GM19452 (cell line): ENCODE results near the gene LRP1B.
"Not testable (repeated sequence)": the region's sequence is repeated elsewhere in the genome, so short reads cannot be mapped to it uniquely, and the experiment has no call there.

Experiments used
- ATAC-seq: cut with Tn5 transposase; IDR thresholded peaks from one replicate; pipeline ENCODE4 v1.9.1; 2021; ENCODE audit not compliant: unreplicated experiment

LRP1B gene

DNA sequence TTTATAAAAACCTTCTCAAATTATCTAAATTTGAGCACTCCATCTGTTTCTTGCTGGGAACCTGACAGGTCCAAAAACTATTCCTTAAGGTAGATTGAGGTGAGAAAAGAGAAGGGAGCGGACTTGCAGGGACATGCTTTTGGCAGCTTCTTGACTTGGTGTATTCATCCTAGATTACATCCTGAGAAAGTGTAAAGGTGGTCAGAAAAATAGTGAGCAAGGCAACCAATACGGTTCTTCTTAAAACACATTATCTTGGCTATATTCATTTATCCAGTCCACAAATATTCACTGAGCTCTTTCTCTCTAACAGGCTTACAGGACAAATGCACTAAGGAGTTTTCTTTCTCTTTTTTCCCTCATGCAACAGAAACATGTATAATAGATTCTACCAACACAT, 230.0 kb downstream of the LRP1B start:
- no peak for ATAC-seq

DNA sequence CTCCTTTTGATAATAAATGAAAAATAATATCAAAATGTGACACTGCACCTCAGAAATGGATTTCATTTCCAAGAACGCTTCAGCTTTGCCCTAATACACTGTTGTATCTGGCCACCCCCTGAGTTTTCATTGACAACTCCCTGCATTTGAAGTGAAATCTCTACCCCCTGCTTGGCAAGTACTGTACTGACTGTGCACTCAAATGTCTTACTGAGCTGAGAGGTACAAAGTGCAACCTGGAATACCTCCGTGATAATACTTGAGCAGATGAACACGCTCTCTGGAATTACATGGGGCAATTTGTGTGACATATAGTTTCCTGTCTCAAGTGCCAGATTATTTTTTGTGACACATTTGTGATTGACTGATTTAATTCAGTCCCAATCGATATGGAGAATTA, 231.1 kb downstream of the LRP1B start:
- no peak for ATAC-seq

GRCh38 chr2:141889788-141890187, 241.0 kb downstream of the LRP1B start:
- no peak for ATAC-seq

GRCh38 chr2:141888987-141889555, 241.7 kb downstream of the LRP1B start:
- no peak for ATAC-seq

GRCh38 chr2:141887363-141887762, 243.5 kb downstream of the LRP1B start:
- no peak for ATAC-seq

DNA sequence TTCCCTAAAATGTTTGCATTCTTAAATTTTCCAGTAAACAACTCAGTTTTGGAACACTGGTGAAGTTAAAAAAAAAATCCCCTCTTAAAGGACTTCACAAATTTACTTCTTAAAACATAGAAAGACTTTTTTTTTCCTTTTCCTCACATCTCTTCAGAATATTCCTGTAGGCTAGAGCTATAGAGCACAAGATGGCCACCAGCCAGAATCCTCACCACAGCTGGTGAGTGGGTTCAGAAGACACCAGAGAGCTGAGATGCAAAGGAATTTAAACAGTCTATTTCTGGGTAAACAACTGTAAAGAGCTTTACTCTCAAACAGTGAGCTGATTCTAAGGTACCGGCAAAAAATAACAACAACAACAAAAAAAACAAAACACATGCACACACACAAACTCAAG, 252.8 kb downstream of the LRP1B start:
- no peak for ATAC-seq

- ATAC-seq: no peak
These were observed 258.7 kb downstream of the LRP1B start for GRCh38 chr2:141871913-141872634.

- no peak for ATAC-seq
These were observed 261.2 kb downstream of the LRP1B start for GRCh38 chr2:141869572-141869971.

DNA sequence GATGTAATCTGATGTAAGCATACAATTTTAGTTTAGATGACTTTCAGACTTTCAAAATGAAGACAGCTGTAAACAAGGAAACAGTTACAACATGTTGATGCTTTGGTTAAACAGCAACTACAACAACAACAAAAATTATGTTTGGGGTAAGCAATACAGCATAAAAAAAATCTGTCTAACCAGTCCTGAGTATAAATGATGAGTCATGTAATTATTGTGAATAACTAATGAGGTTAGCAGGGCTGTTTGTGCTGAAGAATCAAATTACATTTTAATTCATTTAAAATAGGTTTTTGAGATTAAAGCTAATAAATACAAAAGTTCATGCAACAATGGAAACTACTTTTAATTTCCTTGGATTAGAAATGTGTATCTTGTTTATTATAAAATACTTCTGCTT, 266.9 kb downstream of the LRP1B start:
- no peak for ATAC-seq

DNA sequence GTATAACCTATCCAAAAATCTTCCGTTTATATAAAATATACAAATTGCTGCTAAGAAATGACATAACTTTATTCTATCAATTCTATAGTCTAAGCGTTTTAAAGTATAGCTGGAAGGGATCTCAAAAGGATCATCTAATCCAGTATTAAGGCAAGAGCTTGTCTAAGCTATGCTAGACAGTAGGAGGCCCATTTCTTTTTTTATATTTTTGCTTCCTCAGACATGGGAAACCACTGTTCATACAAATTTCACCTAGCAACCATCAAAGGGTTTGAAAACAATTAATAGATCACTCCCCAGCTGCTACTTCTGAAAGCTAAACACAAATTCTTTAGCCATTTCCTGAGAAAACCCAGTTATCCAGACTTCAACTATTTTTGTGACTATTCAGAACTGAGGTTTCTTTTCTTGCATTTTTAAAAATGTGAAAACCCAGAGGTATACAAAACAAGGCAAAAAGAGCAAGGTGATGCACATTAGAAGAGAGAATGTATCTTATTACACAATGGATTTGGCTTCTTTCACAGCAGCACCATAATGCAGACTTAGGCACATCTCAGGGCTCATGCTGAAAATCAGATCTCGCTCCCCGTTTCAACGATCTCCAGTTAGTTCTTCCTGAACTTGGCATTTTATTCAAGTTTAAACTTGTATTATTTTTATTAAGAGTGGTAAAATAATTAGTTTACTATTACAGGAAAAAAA, 274.4 kb downstream of the LRP1B start:
- no peak for ATAC-seq

DNA sequence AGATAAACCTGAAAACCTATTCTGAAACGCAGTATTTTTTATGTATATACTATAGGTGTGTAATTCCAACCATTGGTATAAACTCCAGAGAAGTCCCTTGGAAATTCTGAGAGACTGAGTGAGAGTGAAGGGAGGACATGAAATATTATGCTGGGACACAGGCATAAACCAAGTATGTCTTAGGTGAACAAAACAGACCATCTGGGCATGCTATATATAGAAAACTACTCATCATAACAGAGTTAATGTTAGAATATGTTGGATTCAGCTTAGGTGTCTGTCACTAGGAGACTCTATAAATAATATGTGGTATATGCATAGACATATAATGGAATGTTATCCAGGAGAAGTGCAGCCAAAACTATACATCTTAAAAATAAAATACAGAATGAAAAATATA, 282.6 kb downstream of the LRP1B start:
- no peak for ATAC-seq

DNA sequence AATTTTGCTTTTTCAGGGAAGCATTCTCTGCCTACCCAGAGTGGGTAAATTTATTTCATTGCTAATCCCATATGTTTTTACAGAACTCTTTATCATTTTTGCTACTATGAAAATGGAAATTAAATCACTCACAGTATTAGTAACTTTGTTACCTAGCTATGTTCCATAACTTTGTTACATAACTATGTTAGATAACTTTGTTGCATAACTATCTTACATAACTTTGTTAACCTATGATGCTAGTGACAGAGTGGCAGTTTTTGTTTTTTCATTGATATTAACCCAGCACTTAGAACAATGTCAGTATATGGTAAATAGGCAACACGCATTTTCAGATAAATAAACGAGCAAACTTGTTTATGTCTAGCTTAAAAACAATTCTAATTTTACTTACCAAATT, 286.6 kb downstream of the LRP1B start:
- no peak for ATAC-seq

- no peak for ATAC-seq
These were observed 295.7 kb downstream of the LRP1B start for GRCh38 chr2:141835103-141835502.

GRCh38 chr2:141828761-141829160, 302.1 kb downstream of the LRP1B start:
- no peak for ATAC-seq

GRCh38 chr2:141824790-141825189, 306.0 kb downstream of the LRP1B start:
- no peak for ATAC-seq

DNA sequence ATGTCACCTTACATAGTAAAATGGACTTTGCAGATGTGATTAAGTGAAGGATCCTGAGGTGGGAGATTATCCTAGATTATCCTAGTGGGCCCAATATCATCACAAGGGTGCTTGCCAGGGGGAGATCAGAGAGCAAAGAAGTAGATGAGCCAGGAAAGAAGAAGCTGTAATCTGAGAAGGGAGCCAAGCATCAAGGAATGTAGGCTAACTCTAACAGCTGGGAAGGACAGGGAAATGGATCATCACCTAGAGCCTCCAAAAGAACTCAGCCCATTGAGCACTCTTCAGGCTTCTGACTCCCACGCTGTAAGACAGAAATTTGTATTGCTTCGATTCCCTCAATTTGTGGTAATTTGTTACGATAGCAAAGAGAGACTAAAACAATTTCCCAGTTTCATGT, 309.9 kb downstream of the LRP1B start:
- ATAC-seq: no peak

GRCh38 chr2:141815320-141815719, 315.5 kb downstream of the LRP1B start:
- not testable (repeated sequence) for ATAC-seq

DNA sequence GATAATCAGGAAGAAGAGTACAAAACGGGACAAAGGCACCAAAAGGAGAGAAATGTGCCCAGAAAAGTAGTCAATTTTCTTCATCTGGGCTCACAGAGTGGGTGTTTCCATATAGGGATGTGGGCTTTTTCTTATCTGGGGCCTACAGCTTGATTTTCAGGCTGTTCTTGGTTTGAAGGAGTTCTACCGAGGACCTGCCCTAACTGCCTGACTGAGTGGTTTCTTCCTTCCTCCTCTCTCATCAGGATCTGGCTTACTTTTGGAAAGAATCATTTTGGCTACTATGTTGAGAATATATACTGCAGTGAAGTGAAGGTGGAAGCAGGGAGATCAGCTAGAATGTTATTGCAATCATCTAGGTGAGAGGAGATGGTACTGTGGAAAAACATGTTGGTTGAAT, 316.7 kb downstream of the LRP1B start:
- no peak for ATAC-seq

GRCh38 chr2:141810148-141810547, 320.7 kb downstream of the LRP1B start:
- ATAC-seq: no peak

DNA sequence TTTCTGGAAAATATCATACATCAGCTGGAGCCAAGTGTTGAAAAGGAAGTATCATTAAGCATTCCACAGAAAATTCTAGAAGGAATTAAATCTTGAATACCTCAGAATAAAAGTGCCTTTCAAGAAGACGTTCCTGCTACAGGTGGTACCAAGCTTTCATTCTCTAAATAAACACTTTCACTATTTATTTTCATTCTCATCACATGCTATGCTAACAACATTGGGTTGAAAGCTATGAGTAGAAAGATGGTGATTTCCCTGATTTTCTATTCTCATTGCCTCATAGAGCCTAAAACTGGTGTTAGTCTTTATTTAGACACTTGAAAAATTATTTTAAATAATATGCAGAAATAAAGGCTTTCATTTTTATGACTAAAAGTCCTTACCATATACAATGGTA, 324.7 kb downstream of the LRP1B start:
- no peak for ATAC-seq

GRCh38 chr2:141805302-141805701, 325.5 kb downstream of the LRP1B start:
- ATAC-seq: no peak

- ATAC-seq: no peak
These were observed 334.4 kb downstream of the LRP1B start for GRCh38 chr2:141796449-141796848.
